CD1c-positive myeloid dendritic cell (primary cell): Measurements from ENCODE around the gene VILL.
"Not testable (repeated sequence)": the region's sequence is repeated elsewhere in the genome, so short reads cannot be mapped to it uniquely, and the experiment has no call there.

Experiments used
- DNase-seq: peaks from one replicate; pipeline ENCODE4 v3.0.0-alpha.2; 2016; ENCODE audit errors: extremely low spot score

VILL gene

DNA sequence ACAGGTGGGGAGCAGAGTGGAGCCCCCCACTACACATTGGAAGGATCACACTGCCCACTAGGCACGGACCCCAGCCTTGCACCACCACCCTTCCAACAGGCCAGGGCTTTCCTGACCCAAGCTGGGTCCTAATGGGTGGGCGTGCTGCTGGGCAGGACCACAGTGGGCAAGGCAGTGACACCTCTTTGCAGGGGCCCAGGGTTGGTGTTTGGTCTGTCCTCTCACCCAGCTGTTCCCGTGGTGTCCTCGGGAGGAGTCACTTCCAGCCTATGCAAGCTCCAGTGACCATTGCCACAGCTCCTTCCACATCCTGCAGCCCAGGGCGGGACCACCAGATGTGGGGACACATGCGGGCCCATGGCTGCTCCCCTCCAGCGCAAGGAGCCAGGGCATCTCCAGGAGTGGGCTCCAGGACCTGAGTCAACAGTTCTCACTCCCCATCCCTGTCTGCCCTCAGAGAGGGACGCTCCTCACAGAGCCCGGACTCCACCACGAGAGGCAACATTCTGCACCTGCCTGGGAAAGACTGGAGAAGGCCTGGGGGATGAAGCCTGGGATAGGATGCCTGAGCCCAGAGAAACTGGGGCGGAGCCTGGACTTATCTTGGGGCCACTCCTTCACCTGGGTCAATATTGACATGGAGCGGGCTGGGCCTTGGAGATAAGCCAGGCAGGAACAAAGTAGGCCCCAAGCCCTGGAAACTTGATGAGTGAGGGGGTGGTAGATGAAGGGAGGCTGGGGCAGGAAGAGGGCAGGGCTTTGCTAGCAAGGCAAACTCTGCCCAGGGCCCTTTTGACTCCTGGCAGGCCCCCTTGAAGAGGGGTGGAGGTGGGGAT is 3.9 kb upstream of the VILL start:
- DNase-seq = no peak

DNA sequence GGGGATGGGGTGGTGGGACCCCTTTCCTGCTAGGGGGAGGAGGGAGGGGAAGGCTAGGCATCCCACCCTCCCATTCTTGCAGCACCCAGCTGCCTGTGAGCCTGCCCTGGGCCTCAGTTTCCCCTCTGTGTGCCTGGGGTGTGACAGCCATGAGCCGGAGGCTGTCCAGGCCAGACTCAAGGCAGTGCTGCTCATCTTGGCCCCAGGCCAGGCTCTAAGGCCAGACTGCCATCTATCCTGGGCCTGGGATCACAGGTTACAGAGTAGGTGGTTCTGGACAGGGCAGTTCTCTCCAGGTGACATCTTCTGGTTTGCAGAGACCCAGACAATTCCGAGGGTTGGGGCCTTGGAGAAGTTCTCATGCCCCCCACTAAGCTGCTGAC is 3.3 kb upstream of the VILL start:
- no peak for DNase-seq

- no peak for DNase-seq
Measured at GRCh38 chr3:37987751-37988179, 2.8 kb upstream of the VILL start.

DNA sequence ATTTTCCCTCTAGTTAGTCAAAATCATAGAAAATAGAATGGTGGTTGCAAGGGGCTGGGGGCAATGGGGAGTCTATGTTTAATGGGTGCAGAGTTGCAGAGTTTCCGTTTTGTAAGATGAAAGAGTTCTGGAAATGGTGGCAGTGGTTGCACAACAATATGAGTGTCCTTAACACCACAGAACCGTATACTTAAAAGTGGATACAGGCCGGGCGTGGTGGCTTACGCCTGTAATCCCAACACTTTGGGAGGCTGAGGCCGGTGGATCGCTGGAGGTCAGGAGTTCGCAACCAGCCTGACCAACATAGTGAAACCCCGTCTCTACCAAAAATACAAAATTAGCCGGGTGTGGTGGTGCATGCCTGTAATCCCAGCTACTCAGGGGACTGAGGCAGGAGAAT is 2.2 kb upstream of the VILL start:
- not testable (repeated sequence) for DNase-seq

DNA sequence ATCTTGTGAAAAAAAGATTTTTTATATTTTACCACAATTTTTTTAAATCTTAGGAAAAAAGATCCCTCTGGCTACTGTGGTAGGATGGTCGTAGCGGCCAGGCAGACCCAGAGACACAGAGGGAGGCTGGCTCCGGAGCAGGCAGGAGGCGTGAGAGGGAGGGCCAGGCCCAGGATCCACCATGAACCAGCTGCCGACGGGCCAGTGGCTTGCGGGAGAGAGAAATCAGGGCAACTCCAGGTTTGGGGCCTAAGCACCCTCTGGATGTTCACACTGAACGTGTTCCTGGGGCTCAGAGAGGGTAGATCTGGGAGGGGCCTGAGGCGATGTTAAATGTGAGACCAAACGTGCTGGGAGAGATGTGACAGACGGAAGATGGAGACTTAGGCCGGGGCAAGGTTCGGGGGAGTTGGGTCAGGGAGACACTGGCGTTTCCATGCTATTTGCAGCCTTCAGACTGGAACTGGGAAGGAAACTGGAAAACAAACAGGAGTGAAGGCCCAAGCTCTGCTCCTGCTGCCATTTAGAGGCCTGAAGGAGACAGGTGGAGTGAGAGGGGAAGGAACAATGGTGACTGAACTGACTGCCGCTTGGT is 1.6 kb upstream of the VILL start:
- no peak for DNase-seq

GRCh38 chr3:37989821-37990480 is 635 bp upstream of the VILL start:
- no peak for DNase-seq

- DNase-seq = no peak
Measured at GRCh38 chr3:37991109-37991508, 523 bp downstream of the VILL start.

- no peak for DNase-seq
Measured at GRCh38 chr3:37991823-37992222, 1.2 kb downstream of the VILL start.

DNA sequence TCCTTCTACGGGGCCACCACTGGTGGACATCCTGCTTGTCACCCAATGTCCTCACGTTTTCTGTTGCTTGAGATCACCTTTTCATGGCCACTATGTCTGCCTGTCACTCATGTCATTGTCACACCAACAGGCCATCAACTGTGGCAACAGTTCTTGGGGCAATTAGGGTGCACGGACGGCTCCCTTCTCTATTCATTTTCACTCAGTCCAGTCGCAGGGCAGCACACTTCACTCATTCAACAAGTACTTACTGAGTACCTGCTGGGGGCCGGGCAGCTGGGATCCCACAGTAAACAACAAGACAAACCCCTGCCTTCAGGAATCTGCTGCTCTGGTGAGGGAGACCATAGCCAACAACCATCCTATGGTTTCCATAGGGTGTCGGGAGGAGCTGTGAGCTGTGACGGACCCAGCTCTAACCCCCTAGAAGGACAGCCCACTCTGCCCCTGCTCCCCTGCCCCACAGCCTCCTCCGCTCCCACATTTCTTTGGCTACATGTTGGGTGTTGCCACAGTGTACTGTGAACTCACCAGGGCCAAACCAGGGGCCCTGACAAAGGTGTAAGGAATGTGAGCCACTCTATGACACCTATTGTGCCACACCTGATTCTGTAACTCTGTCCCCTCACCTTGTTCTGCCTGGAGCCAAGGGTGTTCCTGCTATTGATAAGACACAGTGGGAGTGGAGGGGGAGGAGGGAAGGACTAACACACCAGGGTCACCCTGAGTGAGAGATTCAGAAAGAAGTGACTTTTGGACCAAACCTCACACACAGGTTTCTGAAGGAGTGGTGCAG is 1.9 kb downstream of the VILL start:
- DNase-seq = no peak

GRCh38 chr3:37993067-37993455 is 2.5 kb downstream of the VILL start:
- no peak for DNase-seq

GRCh38 chr3:37993460-37993819 is 2.9 kb downstream of the VILL start:
- DNase-seq = no peak

DNA sequence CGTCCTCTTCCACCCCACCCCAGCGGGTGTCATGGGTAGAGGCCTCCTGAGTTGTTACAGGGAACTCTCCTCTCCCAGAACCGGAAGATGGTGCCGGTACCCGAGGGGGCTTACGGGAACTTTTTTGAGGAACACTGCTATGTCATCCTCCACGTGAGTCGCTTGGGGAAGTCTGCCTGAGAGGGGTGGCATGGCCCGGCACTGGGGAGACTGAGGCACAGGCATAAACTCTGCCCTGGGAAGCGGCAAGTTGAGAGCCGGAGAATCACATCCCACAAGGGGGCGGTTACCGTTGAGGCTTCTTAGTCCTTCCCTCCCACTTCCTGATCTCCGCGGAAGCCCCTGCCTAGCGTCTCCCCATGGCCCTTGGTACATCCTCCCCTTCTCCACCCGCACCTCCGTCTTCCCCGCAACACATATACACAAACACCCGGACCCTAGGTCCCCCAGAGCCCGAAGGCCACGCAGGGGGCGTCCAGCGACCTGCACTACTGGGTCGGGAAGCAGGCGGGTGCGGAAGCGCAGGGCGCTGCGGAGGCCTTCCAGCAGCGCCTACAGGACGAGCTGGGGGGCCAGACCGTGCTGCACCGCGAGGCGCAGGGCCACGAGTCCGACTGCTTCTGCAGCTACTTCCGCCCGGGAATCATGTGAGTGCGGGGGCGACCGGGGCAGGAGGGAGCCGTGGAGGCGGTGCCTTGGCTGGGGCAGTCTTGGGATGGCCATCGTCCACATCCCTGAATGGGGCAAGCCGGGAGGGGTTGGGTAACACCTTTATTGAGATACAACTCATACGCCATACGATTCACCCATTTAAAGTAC is 3.4 kb downstream of the VILL start:
- peak; percentile 90 for DNase-seq

- no peak for DNase-seq
Measured at GRCh38 chr3:37994639-37994972, 4.0 kb downstream of the VILL start.

- no peak for DNase-seq
Measured at GRCh38 chr3:37995652-37996641, 5.4 kb downstream of the VILL start.

GRCh38 chr3:37996785-37997301 is 6.3 kb downstream of the VILL start:
- DNase-seq = peak; percentile 82

GRCh38 chr3:37997342-37997741 is 6.8 kb downstream of the VILL start:
- DNase-seq = no peak

DNA sequence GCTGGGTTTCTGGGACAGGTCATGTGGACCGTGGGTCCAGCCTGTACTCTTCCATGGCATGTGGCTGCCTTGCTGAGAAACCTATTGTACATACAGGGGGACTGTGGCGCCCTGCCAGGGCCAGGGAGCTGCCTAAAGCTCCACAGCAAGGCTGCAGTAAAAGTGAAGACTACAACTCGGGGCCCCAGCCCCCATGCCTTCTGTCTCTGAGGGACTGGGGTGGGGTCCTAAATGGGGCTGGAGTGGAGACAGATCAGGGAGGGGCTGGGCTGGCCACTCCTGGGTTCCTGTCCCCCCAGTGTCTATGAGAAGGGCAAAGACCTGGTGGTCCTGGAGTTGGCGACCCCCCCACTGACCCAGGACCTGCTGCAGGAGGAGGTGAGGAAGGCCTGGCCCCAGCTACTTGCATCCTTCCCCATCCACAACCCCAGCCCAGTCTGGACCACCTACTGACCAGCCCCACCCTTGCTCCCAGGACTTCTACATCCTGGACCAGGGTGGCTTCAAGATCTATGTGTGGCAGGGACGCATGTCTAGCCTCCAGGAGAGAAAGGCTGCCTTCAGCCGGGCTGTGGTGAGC is 7.3 kb downstream of the VILL start:
- no peak for DNase-seq

GRCh38 chr3:37999836-38000235 is 9.2 kb downstream of the VILL start:
- no peak for DNase-seq

DNA sequence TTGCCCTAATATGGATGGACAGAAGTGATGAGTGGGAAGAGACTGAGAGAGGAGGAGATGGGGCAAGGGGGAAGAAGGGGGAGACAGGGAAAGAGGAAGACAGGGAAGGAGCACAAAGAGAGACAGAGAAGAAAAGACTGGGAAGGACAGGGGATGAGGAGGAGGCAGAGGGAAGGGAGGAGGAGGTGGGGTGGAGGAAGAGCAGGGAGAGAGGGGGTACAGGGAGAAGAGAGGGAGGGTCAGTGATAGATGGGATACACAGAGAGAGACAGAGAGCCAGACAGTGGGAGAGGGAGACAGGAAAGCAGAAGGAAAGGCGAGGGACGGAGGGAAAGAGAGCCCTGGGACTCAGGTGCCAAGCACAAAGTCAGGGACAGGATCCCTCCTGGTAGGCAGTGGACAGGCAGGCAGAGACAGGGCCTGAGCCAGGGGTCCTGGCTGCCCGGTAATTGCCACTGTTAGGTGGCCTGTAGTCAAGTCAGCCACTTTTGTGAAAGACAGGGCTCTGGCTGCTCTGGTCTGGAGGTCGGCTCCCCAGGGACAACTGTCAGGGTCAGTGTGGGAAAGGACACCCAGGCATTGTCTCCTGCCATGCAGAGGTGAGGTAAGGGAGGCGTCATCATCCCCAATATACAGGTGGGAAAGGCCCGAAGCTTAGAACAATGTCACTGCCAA is 9.8 kb downstream of the VILL start:
- DNase-seq = no peak
